ENCODE data around the gene PLAC9. TPM values are rescaled to one million over a fixed set of nuclear protein-coding genes. Genes with fewer than 3 reads are reported as not detected.

PLAC9 gene
- total RNA-seq, 1 experiment from 2014 or later = not detected

DNA sequence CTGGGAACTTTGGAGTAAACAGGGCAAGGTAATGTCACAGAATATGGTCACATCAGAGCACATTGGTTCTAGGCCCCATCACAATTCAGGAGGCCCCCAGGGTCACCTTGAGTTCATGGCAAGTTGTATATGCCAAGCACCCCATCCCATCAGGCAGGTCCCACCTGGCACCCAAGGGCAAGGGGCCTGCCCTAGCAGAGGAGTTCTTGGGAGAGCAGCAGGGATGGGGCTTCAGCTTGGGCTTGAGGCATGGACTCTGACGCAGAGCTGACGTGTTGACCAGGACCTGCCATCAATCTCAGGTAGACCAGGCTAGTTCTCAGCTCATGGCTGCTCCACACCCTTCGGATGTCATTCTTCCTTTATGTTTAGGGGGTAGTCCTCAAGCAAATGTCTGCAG lies 20.9 kb downstream of the PLAC9 start:
- BruUV-seq (replicated peaks) = no TSS peak
- H3K36me3 ChIP-seq (ENCODE audit: control insufficient read depth, insufficient read depth, low read length) = peaks cover 15% of the 10 kb centered on the region; the same call in 1 of the 2 replicates

DNA sequence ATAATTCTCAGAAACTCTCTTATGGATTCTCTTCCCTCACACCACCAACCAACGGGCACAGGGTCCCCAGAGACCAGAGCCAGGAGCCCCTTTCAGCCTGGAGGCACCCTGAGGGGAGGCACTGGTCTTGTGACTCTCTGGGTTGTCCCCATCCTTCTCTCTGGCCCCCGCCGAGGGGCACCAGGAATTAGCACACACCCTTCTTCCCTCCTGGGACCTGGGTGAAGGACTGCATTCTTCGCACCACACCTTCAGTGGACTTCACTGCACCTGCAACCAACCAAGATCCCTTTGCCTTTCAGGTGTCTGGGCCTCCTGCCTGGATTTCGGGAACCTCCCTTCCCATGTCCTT lies 22.1 kb downstream of the PLAC9 start:
- Histone ChIP-seq H3K27ac (ENCODE audit: low read length) (no peak overlapping the region), H3K36me3 (ENCODE audit: control insufficient read depth, insufficient read depth, low read length) (peaks cover 15% of the 10 kb centered on the region; the same call in 1 of the 2 replicates), H3K27me3 (ENCODE audit: control insufficient read depth, insufficient read depth, low read length) (no peaks in the 10 kb centered on the region), H3K4me3 (ENCODE audit: low read depth in 2 of 2, low read length in 2 of 2) (no peak overlapping the region), H3K4me1 (ENCODE audit: control insufficient read depth, insufficient read depth, low read length) (peaks cover 18% of the 10 kb centered on the region), H3K9me3 (ENCODE audit: control insufficient read depth, insufficient read depth, low read depth, low read length) (no peaks in the 10 kb centered on the region; the same call in 1 of the 2 replicates)
- ATAC-seq = no peak
- POLR2A ChIA-PET = no interaction called here
- TF ChIP-seq, protein P1, sequence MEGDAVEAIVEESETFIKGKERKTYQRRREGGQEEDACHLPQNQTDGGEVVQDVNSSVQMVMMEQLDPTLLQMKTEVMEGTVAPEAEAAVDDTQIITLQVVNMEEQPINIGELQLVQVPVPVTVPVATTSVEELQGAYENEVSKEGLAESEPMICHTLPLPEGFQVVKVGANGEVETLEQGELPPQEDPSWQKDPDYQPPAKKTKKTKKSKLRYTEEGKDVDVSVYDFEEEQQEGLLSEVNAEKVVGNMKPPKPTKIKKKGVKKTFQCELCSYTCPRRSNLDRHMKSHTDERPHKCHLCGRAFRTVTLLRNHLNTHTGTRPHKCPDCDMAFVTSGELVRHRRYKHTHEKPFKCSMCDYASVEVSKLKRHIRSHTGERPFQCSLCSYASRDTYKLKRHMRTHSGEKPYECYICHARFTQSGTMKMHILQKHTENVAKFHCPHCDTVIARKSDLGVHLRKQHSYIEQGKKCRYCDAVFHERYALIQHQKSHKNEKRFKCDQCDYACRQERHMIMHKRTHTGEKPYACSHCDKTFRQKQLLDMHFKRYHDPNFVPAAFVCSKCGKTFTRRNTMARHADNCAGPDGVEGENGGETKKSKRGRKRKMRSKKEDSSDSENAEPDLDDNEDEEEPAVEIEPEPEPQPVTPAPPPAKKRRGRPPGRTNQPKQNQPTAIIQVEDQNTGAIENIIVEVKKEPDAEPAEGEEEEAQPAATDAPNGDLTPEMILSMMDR (IDR thresholded peaks at IDR 0.05) = no peak
- TF ChIP-seq, protein P2, sequence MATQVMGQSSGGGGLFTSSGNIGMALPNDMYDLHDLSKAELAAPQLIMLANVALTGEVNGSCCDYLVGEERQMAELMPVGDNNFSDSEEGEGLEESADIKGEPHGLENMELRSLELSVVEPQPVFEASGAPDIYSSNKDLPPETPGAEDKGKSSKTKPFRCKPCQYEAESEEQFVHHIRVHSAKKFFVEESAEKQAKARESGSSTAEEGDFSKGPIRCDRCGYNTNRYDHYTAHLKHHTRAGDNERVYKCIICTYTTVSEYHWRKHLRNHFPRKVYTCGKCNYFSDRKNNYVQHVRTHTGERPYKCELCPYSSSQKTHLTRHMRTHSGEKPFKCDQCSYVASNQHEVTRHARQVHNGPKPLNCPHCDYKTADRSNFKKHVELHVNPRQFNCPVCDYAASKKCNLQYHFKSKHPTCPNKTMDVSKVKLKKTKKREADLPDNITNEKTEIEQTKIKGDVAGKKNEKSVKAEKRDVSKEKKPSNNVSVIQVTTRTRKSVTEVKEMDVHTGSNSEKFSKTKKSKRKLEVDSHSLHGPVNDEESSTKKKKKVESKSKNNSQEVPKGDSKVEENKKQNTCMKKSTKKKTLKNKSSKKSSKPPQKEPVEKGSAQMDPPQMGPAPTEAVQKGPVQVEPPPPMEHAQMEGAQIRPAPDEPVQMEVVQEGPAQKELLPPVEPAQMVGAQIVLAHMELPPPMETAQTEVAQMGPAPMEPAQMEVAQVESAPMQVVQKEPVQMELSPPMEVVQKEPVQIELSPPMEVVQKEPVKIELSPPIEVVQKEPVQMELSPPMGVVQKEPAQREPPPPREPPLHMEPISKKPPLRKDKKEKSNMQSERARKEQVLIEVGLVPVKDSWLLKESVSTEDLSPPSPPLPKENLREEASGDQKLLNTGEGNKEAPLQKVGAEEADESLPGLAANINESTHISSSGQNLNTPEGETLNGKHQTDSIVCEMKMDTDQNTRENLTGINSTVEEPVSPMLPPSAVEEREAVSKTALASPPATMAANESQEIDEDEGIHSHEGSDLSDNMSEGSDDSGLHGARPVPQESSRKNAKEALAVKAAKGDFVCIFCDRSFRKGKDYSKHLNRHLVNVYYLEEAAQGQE (IDR thresholded peaks at IDR 0.05; ENCODE audit: insufficient read depth in 1 of 2, low read depth in 2 of 2, low read length in 1 of 2) = no peak
- TF ChIP-seq SIN3A (IDR thresholded peaks at IDR 0.05; ENCODE audit: borderline replicate concordance, insufficient read depth, low read depth, low read length) = no peak
- CTCF ChIA-PET = no interaction called here
- in situ Hi-C loops (cut with HindIII; ENCODE audit: low pct_unique_long_range_greater_than_20kb, low sequenced_read_pairs) = no loop called here
- no peak for DNase-seq (ENCODE audit: low read depth, low spot score)
- intact Hi-C loops (cut with micrococcal nuclease; ENCODE audit: unreplicated experiment) = no loop called here
- no TSS peak for BruUV-seq (replicated peaks)

More for the DNA sequence above, 20.9 kb downstream of the PLAC9 start:
- H3K4me3 ChIP-seq (ENCODE audit: low read depth in 2 of 2, low read length in 2 of 2) = no peak overlapping the region
- intact Hi-C loops (cut with micrococcal nuclease; ENCODE audit: unreplicated experiment) (no loop called here), in situ Hi-C loops (cut with HindIII; ENCODE audit: low pct_unique_long_range_greater_than_20kb, low sequenced_read_pairs) (no loop called here)
- POLR2A ChIA-PET = no interaction called here
- H3K27me3 ChIP-seq (ENCODE audit: control insufficient read depth, insufficient read depth, low read length) = no peaks in the 10 kb centered on the region
- no peak overlapping the region for H3K27ac ChIP-seq (ENCODE audit: low read length)
- CTCF ChIA-PET = no interaction called here
- H3K4me1 ChIP-seq (ENCODE audit: control insufficient read depth, insufficient read depth, low read length) = peaks cover 7% of the 10 kb centered on the region
- TF ChIP-seq, protein P1 (IDR thresholded peaks at IDR 0.05) = no peak
- TF ChIP-seq TCF7L2 (IDR thresholded peaks at IDR 0.05; ENCODE audit: low read depth, low read length) = no peak
- no peak for TF ChIP-seq POLR2AphosphoS5 (IDR thresholded peaks at IDR 0.05; ENCODE audit: low read depth, low read length)
- TF ChIP-seq, protein P2 (IDR thresholded peaks at IDR 0.05; ENCODE audit: insufficient read depth in 1 of 2, low read depth in 2 of 2, low read length in 1 of 2) = no peak
- no peak for TF ChIP-seq SIN3A (IDR thresholded peaks at IDR 0.05; ENCODE audit: borderline replicate concordance, insufficient read depth, low read depth, low read length)
- ATAC-seq (no peak), DNase-seq (ENCODE audit: low read depth, low spot score) (no peak)
- H3K9me3 ChIP-seq (ENCODE audit: control insufficient read depth, insufficient read depth, low read depth, low read length) = peaks cover 7% of the 10 kb centered on the region; the same call in 1 of the 2 replicates
